Neural progenitor cell (in vitro differentiated cells): ENCODE measurements around the gene TOP2B. TPM values are rescaled to one million over a fixed set of nuclear protein-coding genes. Genes with fewer than 3 reads are reported as not detected.

Experiments used
- DNase-seq: peaks from one replicate; pipeline ENCODE4 v3.0.0-alpha.2; 2016; ENCODE audit warnings: low spot score
- H2AFZ ChIP-seq: fragments of 200-600 bp; sonication (generic); replicated peaks from 2 replicates; pipeline ENCODE4 v1.6.1; 2016; ENCODE audit warnings: antibody characterized with exemption
- H3F3A ChIP-seq: fragments of 200-600 bp; sonication (generic); 2 replicates; pipeline ENCODE4 v1.6.1; 2016; ENCODE audit warnings: antibody characterized with exemption, low read depth
- H3K27ac ChIP-seq: fragments of 200-600 bp; sonication (generic); 2 replicates; pipeline ENCODE4 v1.5.1; 2016; ENCODE audit warnings: mild to moderate bottlenecking
- H3K27me3 ChIP-seq: fragments of 200-600 bp; sonication (generic); 2 replicates; pipeline ENCODE4 v1.6.1; 2016; ENCODE audit warnings: mild to moderate bottlenecking, moderate library complexity
- H3K36me3 ChIP-seq: fragments of 200-600 bp; sonication (generic); 2 replicates; pipeline ENCODE4 v1.5.1; 2016
- H3K4me1 ChIP-seq: fragments of 200-600 bp; sonication (generic); 2 replicates; pipeline ENCODE4 v1.6.1; 2016; ENCODE audit warnings: mixed run types
- H3K4me2 ChIP-seq: fragments of 200-600 bp; sonication (generic); 2 replicates; pipeline ENCODE4 v1.6.1; 2016
- H3K4me3 ChIP-seq: fragments of 200-600 bp; sonication (generic); 2 replicates; pipeline ENCODE4 v1.5.1; 2016
- H3K79me2 ChIP-seq: fragments of 200-600 bp; sonication (generic); 2 replicates; pipeline ENCODE4 v1.6.1; 2016; ENCODE audit warnings: low read depth
- H3K9ac ChIP-seq: fragments of 200-600 bp; sonication (generic); 2 replicates; pipeline ENCODE4 v1.6.1; 2016
- H3K9me3 ChIP-seq: fragments of 200-600 bp; sonication (generic); 2 replicates; pipeline ENCODE4 v1.5.1; 2016; ENCODE audit warnings: low read depth
- H4K20me1 ChIP-seq: fragments of 200-600 bp; sonication (generic); 2 replicates; pipeline ENCODE4 v1.6.1; 2016; ENCODE audit warnings: low read depth
- H3K27ac Mint-ChIP-seq: 3 replicates; pipeline ENCODE4 v1.8.0; 2021; ENCODE audit warnings: mixed read lengths
- H3K27me3 Mint-ChIP-seq: 2 replicates; pipeline ENCODE4 v1.8.0; 2022; ENCODE audit warnings: low read depth, mild to moderate bottlenecking, inconsistent platforms, moderate library complexity, mixed read lengths; ENCODE audit not compliant: insufficient read depth
- H3K36me3 Mint-ChIP-seq: 3 replicates; pipeline ENCODE4 v1.8.0; 2021; ENCODE audit warnings: mixed read lengths
- H3K4me1 Mint-ChIP-seq: 3 replicates; pipeline ENCODE4 v1.8.0; 2021; ENCODE audit warnings: mixed read lengths
- H3K4me3 Mint-ChIP-seq: 3 replicates; pipeline ENCODE4 v1.8.0; 2021; ENCODE audit warnings: mild to moderate bottlenecking, moderate library complexity, mixed read lengths
- H3K9me3 Mint-ChIP-seq: 3 replicates; pipeline ENCODE4 v1.8.0; 2020; ENCODE audit warnings: mixed read lengths
- CTCF ChIP-seq: fragments of 200-600 bp; sonication (generic); IDR thresholded peaks from 2 replicates; pipeline ENCODE4 v1.5.1; 2017; ENCODE audit warnings: antibody characterized with exemption, mild to moderate bottlenecking
- EZH2 ChIP-seq: fragments of 200-600 bp; sonication (generic); IDR thresholded peaks from 2 replicates; pipeline ENCODE4 v1.6.1; 2017; ENCODE audit warnings: antibody characterized with exemption, mild to moderate bottlenecking, moderate library complexity
- EZH2phosphoT487 ChIP-seq: fragments of 200-600 bp; sonication (generic); IDR thresholded peaks from 2 replicates; pipeline ENCODE4 v1.6.1; 2017; ENCODE audit warnings: antibody characterized with exemption
- total RNA-seq: library from RNA; depleted of rRNA; stranded (reverse); fragments of >200 nt; gene quantifications from 2 replicates; pipeline ENCODE4 v1.2.3, GENCODE V29; 2015; ENCODE audit warnings: low replicate concordance

TOP2B gene
- total RNA-seq, 1 donor from 2014 or later, result 327 TPM

- no peak overlapping the region for H3K4me3 ChIP-seq
- DNase-seq, result no peak
- Mint-ChIP-seq H3K36me3 (no peaks in the 10 kb centered on the region), H3K27me3 (no peaks in the 10 kb centered on the region), H3K9me3 (no peaks in the 10 kb centered on the region), H3K4me1 (peaks cover 16% of the 10 kb centered on the region), H3K27ac (no peak overlapping the region), H3K4me3 (no peak overlapping the region)
- no peak for TF ChIP-seq CTCF
- no peak for TF ChIP-seq EZH2
- TF ChIP-seq EZH2phosphoT487, result no peak
- no peaks in the 10 kb centered on the region for H3K79me2 ChIP-seq
- H3K27ac ChIP-seq, result no peak overlapping the region
- no peak overlapping the region for H2AFZ ChIP-seq
- no peaks in the 10 kb centered on the region for H3K36me3 ChIP-seq
- no peaks in the 10 kb centered on the region for H3K27me3 ChIP-seq
- H3K9me3 ChIP-seq, result no peaks in the 10 kb centered on the region
- no peak overlapping the region for H3K4me2 ChIP-seq
- no peaks in the 10 kb centered on the region for H3F3A ChIP-seq
- no peaks in the 10 kb centered on the region for H3K4me1 ChIP-seq
- no peak overlapping the region for H3K9ac ChIP-seq
- no peaks in the 10 kb centered on the region for H4K20me1 ChIP-seq
Observed at GRCh38 chr3:25679642-25680302, 15.1 kb upstream of the TOP2B start.

GRCh38 chr3:25679166-25679565, 14.5 kb upstream of the TOP2B start:
- no peak for DNase-seq
- Histone ChIP-seq H3K27me3 (no peaks in the 10 kb centered on the region), H4K20me1 (no peaks in the 10 kb centered on the region), H3K4me1 (no peaks in the 10 kb centered on the region), H3F3A (no peaks in the 10 kb centered on the region), H3K9ac (no peak overlapping the region), H3K9me3 (no peaks in the 10 kb centered on the region), H2AFZ (no peak overlapping the region), H3K36me3 (no peaks in the 10 kb centered on the region), H3K27ac (no peak overlapping the region), H3K4me3 (no peak overlapping the region), H3K79me2 (no peaks in the 10 kb centered on the region), H3K4me2 (no peak overlapping the region)
- H3K4me3 Mint-ChIP-seq, result no peak overlapping the region
- peaks cover 16% of the 10 kb centered on the region for H3K4me1 Mint-ChIP-seq
- no peak for TF ChIP-seq EZH2phosphoT487
- TF ChIP-seq CTCF, result no peak
- no peak for TF ChIP-seq EZH2
- no peaks in the 10 kb centered on the region for H3K27me3 Mint-ChIP-seq
- no peaks in the 10 kb centered on the region for H3K36me3 Mint-ChIP-seq
- H3K9me3 Mint-ChIP-seq, result no peaks in the 10 kb centered on the region
- H3K27ac Mint-ChIP-seq, result no peak overlapping the region

GRCh38 chr3:25678581-25678980, 13.9 kb upstream of the TOP2B start:
- H3K4me3 ChIP-seq, result no peak overlapping the region
- no peak overlapping the region for H3K9ac ChIP-seq
- DNase-seq, result no peak
- H3K9me3 ChIP-seq, result no peaks in the 10 kb centered on the region
- H3F3A ChIP-seq, result no peaks in the 10 kb centered on the region
- no peaks in the 10 kb centered on the region for H4K20me1 ChIP-seq
- Mint-ChIP-seq H3K27me3 (no peaks in the 10 kb centered on the region), H3K9me3 (no peaks in the 10 kb centered on the region), H3K27ac (peak overlapping the region; percentile 19), H3K36me3 (no peaks in the 10 kb centered on the region), H3K4me3 (no peak overlapping the region), H3K4me1 (peaks cover 16% of the 10 kb centered on the region)
- no peaks in the 10 kb centered on the region for H3K79me2 ChIP-seq
- H2AFZ ChIP-seq, result no peak overlapping the region
- no peaks in the 10 kb centered on the region for H3K27me3 ChIP-seq
- no peak for TF ChIP-seq CTCF
- no peak for TF ChIP-seq EZH2
- TF ChIP-seq EZH2phosphoT487, result no peak
- no peaks in the 10 kb centered on the region for H3K36me3 ChIP-seq
- H3K4me2 ChIP-seq, result no peak overlapping the region
- H3K27ac ChIP-seq, result no peak overlapping the region
- H3K4me1 ChIP-seq, result no peaks in the 10 kb centered on the region
